ENCODE results near the gene RAB5A. TPM values are rescaled to one million over a fixed set of nuclear protein-coding genes. Genes with fewer than 3 reads are reported as not detected.
"Not testable (repeated sequence)": the region's sequence is repeated elsewhere in the genome, so short reads cannot be mapped to it uniquely, and the experiment has no call there.

RAB5A gene
- polyA plus RNA-seq, 6 donors from 2014 or later = 22.6 to 42.0 (median 35.5) TPM

- no peak for DNase-seq
- Mint-ChIP-seq H3K27ac (peak overlapping the region in 3 of 6 donors; percentile 3 to 16 (median 13)), H3K4me1 (peaks cover 15 to 25% (median 17%) of the 10 kb centered on the region in 3 donors), H3K27me3 (peaks cover 3 to 12% (median 11%) of the 10 kb centered on the region in 3 donors), H3K9me3 (peaks cover 0 to 5% (median 0%) of the 10 kb centered on the region in 7 donors), H3K4me3 (no peak overlapping the region), H3K36me3 (no peaks in the 10 kb centered on the region)
- ATAC-seq (ENCODE audit: low read depth in 2 of 2) = no peak
Measured at GRCh38 chr3:19932422-19932821, 14.5 kb upstream of the RAB5A start.

- Mint-ChIP-seq H3K27me3 (peaks cover 5 to 12% (median 11%) of the 10 kb centered on the region in 3 donors), H3K36me3 (no peaks in the 10 kb centered on the region), H3K4me1 (peaks cover 15 to 25% (median 17%) of the 10 kb centered on the region in 3 donors), H3K9me3 (peaks cover 0 to 5% (median 0%) of the 10 kb centered on the region in 7 donors), H3K27ac (peak within 1 kb of the TSS in 3 of 6 donors; percentile 17 to 53 (median 43)), H3K4me3 (no peak within 1 kb of the TSS)
- DNase-seq (no peak), ATAC-seq (ENCODE audit: low read depth in 2 of 2) (no peak)
Measured at GRCh38 chr3:19934098-19934566, 12.8 kb upstream of the RAB5A start, which contains the start of gene EFHB. Gene EFHB (minus strand): TSS chr3:19934217. CDS start chr3:19934018, 199 bp downstream.

GRCh38 chr3:19937459-19938294 lies 9.2 kb upstream of the RAB5A start:
- H3K9me3 Mint-ChIP-seq = peaks cover 0 to 5% (median 0%) of the 10 kb centered on the region in 7 donors
- peaks cover 0 to 12% of the 10 kb centered on the region in 2 donors for H3K36me3 Mint-ChIP-seq
- no peak for DNase-seq
- no peak overlapping the region for H3K4me3 Mint-ChIP-seq
- ATAC-seq (ENCODE audit: low read depth in 2 of 2) = no peak
- peaks cover 0 to 8% (median 7%) of the 10 kb centered on the region in 3 donors for H3K4me1 Mint-ChIP-seq
- H3K27ac Mint-ChIP-seq = no peak overlapping the region
- H3K27me3 Mint-ChIP-seq = peaks cover 5 to 12% (median 11%) of the 10 kb centered on the region in 3 donors

GRCh38 chr3:19938295-19938627 lies 8.6 kb upstream of the RAB5A start:
- Mint-ChIP-seq H3K27me3 (peaks cover 5 to 12% (median 11%) of the 10 kb centered on the region in 3 donors), H3K9me3 (peaks cover 0 to 5% (median 0%) of the 10 kb centered on the region in 7 donors)

GRCh38 chr3:19940643-19941042 lies 6.3 kb upstream of the RAB5A start:
- Mint-ChIP-seq H3K27me3 (peaks cover 0 to 5% (median 0%) of the 10 kb centered on the region in 3 donors), H3K36me3 (peaks cover 0 to 12% of the 10 kb centered on the region in 2 donors), H3K9me3 (peaks cover 0 to 5% (median 0%) of the 10 kb centered on the region in 7 donors), H3K4me3 (no peak overlapping the region), H3K4me1 (peaks cover 6 to 9% (median 8%) of the 10 kb centered on the region in 3 donors), H3K27ac (no peak overlapping the region)
- ATAC-seq (ENCODE audit: low read depth in 2 of 2) (no peak), DNase-seq (no peak)

More at GRCh38 chr3:19938295-19938627, 8.6 kb upstream of the RAB5A start:
- ATAC-seq (ENCODE audit: low read depth in 2 of 2) (no peak), DNase-seq (no peak)
- H3K4me1 Mint-ChIP-seq = peaks cover 0 to 8% (median 7%) of the 10 kb centered on the region in 3 donors
- no peak overlapping the region for H3K4me3 Mint-ChIP-seq
- peak overlapping the region in 1 of 6 donors; percentile 28 for H3K27ac Mint-ChIP-seq
- H3K36me3 Mint-ChIP-seq = peaks cover 0 to 12% of the 10 kb centered on the region in 2 donors

GRCh38 chr3:19945534-19945933 lies 1.4 kb upstream of the RAB5A start:
- Mint-ChIP-seq H3K36me3 (peaks cover 0 to under 1% of the 10 kb centered on the region in 2 donors), H3K9me3 (no peaks in the 10 kb centered on the region), H3K27ac (peak overlapping the region; percentile 96 to 100 (median 99)), H3K4me1 (peaks cover 27 to 46% (median 27%) of the 10 kb centered on the region in 3 donors), H3K27me3 (no peaks in the 10 kb centered on the region), H3K4me3 (peak overlapping the region; percentile 30 to 100 (median 98))
- no peak for DNase-seq
- ATAC-seq (ENCODE audit: low read depth in 2 of 2) = no peak

GRCh38 chr3:19945969-19946831 lies 697 bp upstream of the RAB5A start:
- no peak for DNase-seq
- ATAC-seq (ENCODE audit: low read depth in 2 of 2) = peak; percentile 4 to 11
- Mint-ChIP-seq H3K4me3 (peak overlapping the region; percentile 89 to 100 (median 98)), H3K4me1 (peaks cover 27 to 52% (median 27%) of the 10 kb centered on the region in 3 donors), H3K27ac (peak overlapping the region; percentile 96 to 100 (median 99)), H3K27me3 (no peaks in the 10 kb centered on the region), H3K9me3 (no peaks in the 10 kb centered on the region), H3K36me3 (peaks cover 0 to 6% of the 10 kb centered on the region in 2 donors)

GRCh38 chr3:19947549-19948225 lies 790 bp downstream of the RAB5A start:
- Mint-ChIP-seq H3K4me1 (peaks cover 32 to 63% (median 40%) of the 10 kb centered on the region in 3 donors), H3K27ac (peak overlapping the region; percentile 96 to 100 (median 98)), H3K36me3 (peaks cover 6 to 8% of the 10 kb centered on the region in 2 donors), H3K27me3 (no peaks in the 10 kb centered on the region), H3K4me3 (peak overlapping the region; percentile 89 to 100 (median 98)), H3K9me3 (no peaks in the 10 kb centered on the region)
- ATAC-seq (ENCODE audit: low read depth in 2 of 2) (peak; percentile 7 to 13), DNase-seq (peak; percentile 45)

GRCh38 chr3:19948226-19948591 lies 1.3 kb downstream of the RAB5A start:
- peaks cover 32 to 63% (median 40%) of the 10 kb centered on the region in 3 donors for H3K4me1 Mint-ChIP-seq
- no peaks in the 10 kb centered on the region for H3K27me3 Mint-ChIP-seq
- peak overlapping the region; percentile 89 to 100 (median 98) for H3K4me3 Mint-ChIP-seq
- no peaks in the 10 kb centered on the region for H3K9me3 Mint-ChIP-seq
- ATAC-seq (ENCODE audit: low read depth in 2 of 2) (no peak), DNase-seq (no peak)
- peaks cover 6 to 8% of the 10 kb centered on the region in 2 donors for H3K36me3 Mint-ChIP-seq
- H3K27ac Mint-ChIP-seq = peak overlapping the region; percentile 96 to 100 (median 98)

GRCh38 chr3:19950316-19950715 lies 3.4 kb downstream of the RAB5A start:
- H3K4me3 Mint-ChIP-seq = peak overlapping the region in 1 of 8 donors; percentile 90
- ATAC-seq (ENCODE audit: low read depth in 2 of 2) (no peak), DNase-seq (no peak)
- H3K27ac Mint-ChIP-seq = peak overlapping the region in 1 of 6 donors; percentile 45
- H3K4me1 Mint-ChIP-seq = peaks cover 31 to 56% (median 43%) of the 10 kb centered on the region in 3 donors
- H3K27me3 Mint-ChIP-seq = no peaks in the 10 kb centered on the region
- H3K36me3 Mint-ChIP-seq = peaks cover 6 to 16% of the 10 kb centered on the region in 2 donors
- peaks cover 0 to 2% (median 0%) of the 10 kb centered on the region in 7 donors for H3K9me3 Mint-ChIP-seq

- Mint-ChIP-seq H3K27ac (no peak overlapping the region), H3K27me3 (no peaks in the 10 kb centered on the region), H3K36me3 (peaks cover 10 to 16% of the 10 kb centered on the region in 2 donors), H3K4me1 (peaks cover 17 to 46% (median 30%) of the 10 kb centered on the region in 3 donors), H3K4me3 (no peak overlapping the region), H3K9me3 (peaks cover 0 to 2% (median 0%) of the 10 kb centered on the region in 7 donors)
- ATAC-seq (ENCODE audit: low read depth in 2 of 2) (no peak), DNase-seq (no peak)
Measured at GRCh38 chr3:19954676-19955075, 7.8 kb downstream of the RAB5A start.

- not testable (repeated sequence) for H3K27me3 Mint-ChIP-seq; H3K9me3 Mint-ChIP-seq; DNase-seq; H3K4me3 Mint-ChIP-seq; ATAC-seq (ENCODE audit: low read depth in 2 of 2); H3K36me3 Mint-ChIP-seq; H3K27ac Mint-ChIP-seq
- H3K4me1 Mint-ChIP-seq = peaks cover 17 to 51% (median 42%) of the 10 kb centered on the region in 3 donors
Measured at GRCh38 chr3:19957354-19957753, 10.5 kb downstream of the RAB5A start.
